ENCODE data around the gene SUN5. TPM values are rescaled to one million over a fixed set of nuclear protein-coding genes. Genes with fewer than 3 reads are reported as not detected.
A peak's percentile ranks its signal among the peaks of the same experiment; 100 is the strongest.
"Not testable (repeated sequence)": the region's sequence is repeated elsewhere in the genome, so short reads cannot be mapped to it uniquely, and the experiment has no call there.

Gene SUN5
- total RNA-seq, 1 donor from 2014 or later: not detected

- DNase-seq: no peak
- peaks cover 3% of the 10 kb centered on the region for H3K4me1 Mint-ChIP-seq
Measured at GRCh38 chr20:32975698-32976674, 28.2 kb downstream of the SUN5 start.

DNA sequence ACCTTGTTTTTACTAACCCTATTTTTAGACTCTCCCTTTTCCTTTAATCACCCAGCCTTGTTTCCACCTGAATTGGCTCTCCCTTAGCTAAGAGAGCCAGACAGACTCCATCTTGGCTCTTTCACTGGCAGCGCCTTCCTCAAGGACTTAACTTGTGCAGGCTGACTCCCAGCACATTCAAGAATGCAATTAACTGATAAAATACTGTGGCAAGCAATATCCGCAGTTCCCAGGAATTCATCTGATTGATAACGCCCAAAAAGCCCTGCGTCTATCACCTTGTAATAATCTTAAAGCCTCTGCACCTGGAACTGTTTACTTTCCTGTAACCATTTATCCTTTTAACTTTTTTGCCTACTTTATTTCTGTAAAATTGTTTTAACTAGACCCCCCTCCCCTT is 29.1 kb downstream of the SUN5 start:
- H3K4me3 Mint-ChIP-seq; ATAC-seq (ENCODE audit: low read depth); H3K4me1 Mint-ChIP-seq; H3K9me3 Mint-ChIP-seq; H3K36me3 Mint-ChIP-seq (ENCODE audit: low read depth); CTCF ChIA-PET; H3K27me3 Mint-ChIP-seq; DNase-seq; intact Hi-C loops (cut with micrococcal nuclease): not testable (repeated sequence)
- POLR2A ChIA-PET: interaction anchor here (1.4 kb wide), 1 partner anchor 9 kb away, joined by 3 read pairs; no protein-coding TSS in a partner anchor
- peak overlapping the region; percentile 48 for H3K27ac Mint-ChIP-seq

More at GRCh38 chr20:32975698-32976674, 28.2 kb downstream of the SUN5 start:
- ATAC-seq (ENCODE audit: low read depth): no peak
- Mint-ChIP-seq H3K27me3 (no peaks in the 10 kb centered on the region), H3K36me3 (ENCODE audit: low read depth) (no peaks in the 10 kb centered on the region), H3K27ac (peak overlapping the region; percentile 15), H3K4me3 (no peak overlapping the region), H3K9me3 (peaks cover 2% of the 10 kb centered on the region)
- ChIA-PET POLR2A (interaction anchor here (1.4 kb wide), 1 partner anchor 8 kb away, joined by 3 read pairs; no protein-coding TSS in a partner anchor), CTCF (no interaction called here)
- intact Hi-C loops (cut with micrococcal nuclease): no loop called here
- no peak for TF ChIP-seq CTCF (IDR thresholded peaks at IDR 0.05)

- H3K9me3 Mint-ChIP-seq; DNase-seq; ATAC-seq (ENCODE audit: low read depth); H3K36me3 Mint-ChIP-seq (ENCODE audit: low read depth); H3K4me1 Mint-ChIP-seq; H3K4me3 Mint-ChIP-seq; CTCF ChIA-PET; H3K27me3 Mint-ChIP-seq: not testable (repeated sequence)
- H3K27ac Mint-ChIP-seq: peak overlapping the region; percentile 48
- POLR2A ChIA-PET: interaction anchor here (1.4 to 1.5 kb wide), 2 partner anchors 9 to 17 kb away, joined by 3 read pairs; no protein-coding TSS in a partner anchor
- intact Hi-C loops (cut with micrococcal nuclease): loop anchor here (5.0 kb wide), 3 partner anchors 33 to 1543 kb away; partner anchors contain the start of genes BPIFB2, DYNLRB1, PLAGL2 and POFUT1
Measured at GRCh38 chr20:32974204-32975064, 29.8 kb downstream of the SUN5 start.

- Mint-ChIP-seq H3K9me3 (peaks cover 2% of the 10 kb centered on the region), H3K4me1 (peaks cover 12% of the 10 kb centered on the region), H3K27me3 (no peaks in the 10 kb centered on the region), H3K4me3 (no peak overlapping the region), H3K27ac (no peak overlapping the region), H3K36me3 (ENCODE audit: low read depth) (no peaks in the 10 kb centered on the region)
- DNase-seq: no peak
- intact Hi-C loops (cut with micrococcal nuclease): loop anchor here (5.0 kb wide), 3 partner anchors 34 to 1544 kb away; partner anchors contain the start of genes BPIFB2, DYNLRB1, PLAGL2 and POFUT1
- POLR2A ChIA-PET: interaction anchor here (1.4 to 1.5 kb wide), 2 partner anchors 18 to 1020 kb away, joined by 3 to 5 read pairs; partner anchors contain the start of gene RALY
- TF ChIP-seq CTCF (IDR thresholded peaks at IDR 0.05): no peak
- CTCF ChIA-PET: no interaction called here
- ATAC-seq (ENCODE audit: low read depth): no peak
Measured at GRCh38 chr20:32973077-32973717, 31.0 kb downstream of the SUN5 start.

DNA sequence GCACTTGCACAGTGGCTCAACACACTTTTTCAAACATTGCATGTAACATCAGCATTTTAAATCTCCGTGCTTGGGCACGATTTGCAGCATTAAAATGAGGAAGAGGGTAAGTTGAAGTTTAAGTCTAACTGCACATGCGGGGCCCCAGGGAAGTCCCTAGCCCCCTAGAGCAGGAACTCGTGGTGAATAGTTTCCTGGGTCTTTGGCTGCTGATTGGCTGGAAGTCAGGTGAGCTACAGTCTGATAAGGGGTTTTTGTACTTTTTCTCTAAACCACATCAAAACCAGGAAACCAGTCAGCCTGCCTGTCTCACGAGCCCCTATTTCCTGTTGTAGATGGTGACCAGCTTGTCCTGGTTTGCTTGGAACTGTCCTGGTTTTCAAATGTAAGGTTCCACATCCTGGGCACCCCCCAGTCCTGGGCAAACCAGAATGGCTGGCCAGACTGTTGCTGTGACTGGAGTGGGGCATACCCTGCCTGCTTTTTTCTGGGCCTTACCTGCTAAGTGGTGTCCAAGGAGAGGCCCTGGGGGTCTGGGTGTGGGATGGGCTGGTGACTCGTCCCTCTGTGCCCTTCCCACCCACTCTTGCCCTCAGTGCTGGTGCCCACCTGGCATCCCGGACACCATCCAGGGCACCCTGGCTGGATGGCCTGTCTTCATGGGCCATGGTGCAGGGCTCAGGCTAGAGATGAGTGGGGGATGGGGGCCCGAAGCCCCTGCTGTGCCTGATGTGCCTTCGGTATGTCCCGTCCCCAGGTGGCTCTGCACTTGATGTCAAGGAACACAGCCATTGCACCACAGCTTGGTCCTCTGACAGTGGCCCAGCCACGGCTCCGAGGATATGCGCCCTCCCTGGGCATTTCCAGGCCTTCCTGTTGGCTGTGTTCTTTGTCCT is 31.8 kb downstream of the SUN5 start:
- Mint-ChIP-seq H3K36me3 (ENCODE audit: low read depth) (no peaks in the 10 kb centered on the region), H3K27me3 (no peaks in the 10 kb centered on the region), H3K4me3 (no peak overlapping the region), H3K27ac (no peak overlapping the region), H3K4me1 (peaks cover 19% of the 10 kb centered on the region), H3K9me3 (peaks cover 2% of the 10 kb centered on the region)
- TF ChIP-seq CTCF (IDR thresholded peaks at IDR 0.05): no peak
- intact Hi-C loops (cut with micrococcal nuclease): loop anchor here (1.0 to 5.0 kb wide), 6 partner anchors 20 to 1545 kb away; partner anchors contain the start of genes BPIFB2, DNMT3B, DYNLRB1 and PLAGL2
- CTCF ChIA-PET: interaction anchor here (1.6 kb wide), 1 partner anchor 124 kb away, joined by 4 read pairs; no protein-coding TSS in a partner anchor
- POLR2A ChIA-PET: interaction anchor here (0.6 to 1.6 kb wide), 8 partner anchors 9 to 1021 kb away, joined by 3 to 18 read pairs (median 4); partner anchors contain the start of genes MAPRE1 and RALY
- peak; percentile 57 for DNase-seq
- peak; percentile 94 for ATAC-seq (ENCODE audit: low read depth)
